Neural cell (in vitro differentiated cells): ENCODE data around the gene PRPH. TPM values are rescaled to one million over a fixed set of nuclear protein-coding genes. Genes with fewer than 3 reads are reported as not detected.

Experiments used
- H2AFZ ChIP-seq: fragments of 200-600, 300-800 bp; sonication (generic), shearing (Covaris generic); 2 replicates; pipeline ENCODE4 v1.6.0; 2014; ENCODE audit warnings: low read depth, mild to moderate bottlenecking, antibody characterized with exemption, low read length, moderate library complexity
- H3F3A ChIP-seq: fragments of 200-600 bp; shearing (Covaris generic); 2 replicates; pipeline ENCODE4 v1.6.1; 2016; ENCODE audit warnings: mild to moderate bottlenecking, moderate library complexity, mixed read lengths, antibody characterized with exemption, low read length; ENCODE audit not compliant: insufficient read depth, poor library complexity, severe bottlenecking
- H3K27ac ChIP-seq: fragments of 200-600, 300-800 bp; sonication (generic), shearing (Covaris generic); 2 replicates; pipeline ENCODE4 v1.5.1; 2014; ENCODE audit warnings: mild to moderate bottlenecking, low read length, moderate library complexity
- H3K27me3 ChIP-seq: fragments of 300-800, 200-600 bp; sonication (generic), shearing (Covaris generic); 2 replicates; pipeline ENCODE4 v1.6.0; 2014; ENCODE audit warnings: mild to moderate bottlenecking, low read depth, low read length, moderate library complexity; ENCODE audit not compliant: insufficient read depth
- H3K36me3 ChIP-seq: fragments of 300-800, 200-600 bp; sonication (generic), shearing (Covaris generic); 2 replicates; pipeline ENCODE4 v1.5.1; 2014; ENCODE audit warnings: mild to moderate bottlenecking, antibody characterized with exemption, low read length, moderate library complexity; ENCODE audit not compliant: insufficient read depth
- H3K4me2 ChIP-seq: fragments of 300-800, 200-600 bp; sonication (generic), shearing (Covaris generic); 2 replicates; pipeline ENCODE4 v1.6.0; 2014; ENCODE audit warnings: mild to moderate bottlenecking, low read length
- H3K4me3 ChIP-seq: fragments of 300-800, 200-600 bp; sonication (generic), shearing (Covaris generic); 2 replicates; pipeline ENCODE4 v1.5.1; 2014; ENCODE audit warnings: mild to moderate bottlenecking, low read length, moderate library complexity
- H3K79me2 ChIP-seq: fragments of 200-600 bp; shearing (Covaris generic); replicated peaks from 2 replicates; pipeline ENCODE4 v1.6.0; 2014; ENCODE audit warnings: mild to moderate bottlenecking, low read length, moderate library complexity; ENCODE audit not compliant: insufficient read depth
- H3K9ac ChIP-seq: fragments of 300-800, 200-600 bp; sonication (generic), shearing (Covaris generic); 2 replicates; pipeline ENCODE4 v1.6.1; 2016; ENCODE audit warnings: mild to moderate bottlenecking, low read length, mixed read lengths
- H3K9me2 ChIP-seq: fragments of 200-600 bp; shearing (Covaris generic); 2 replicates; pipeline ENCODE4 v1.6.1; 2016; ENCODE audit warnings: mild to moderate bottlenecking, low read length, mixed read lengths; ENCODE audit not compliant: insufficient read depth
- H3K9me3 ChIP-seq: fragments of 200-600, 300-800 bp; sonication (generic), shearing (Covaris generic); 2 replicates; pipeline ENCODE4 v1.6.1; 2016; ENCODE audit warnings: mild to moderate bottlenecking, mixed run types, low read length, moderate library complexity, mixed read lengths
- H4K20me1 ChIP-seq: fragments of 200-600 bp; shearing (Covaris generic); 2 replicates; pipeline ENCODE4 v1.6.1; 2016; ENCODE audit warnings: mild to moderate bottlenecking, mixed run types; ENCODE audit not compliant: insufficient read depth
- CTCF ChIP-seq: fragments of 450-650 bp; IDR thresholded peaks from 2 replicates; pipeline ENCODE4 v1.5.1; 2014; ENCODE audit warnings: antibody characterized with exemption, mild to moderate bottlenecking, moderate library complexity; ENCODE audit not compliant: poor library complexity, severe bottlenecking
- EP300 ChIP-seq: fragments of 450-650 bp; conservative IDR thresholded peaks from 2 replicates; pipeline ENCODE4 v1.6.1; 2014; ENCODE audit warnings: antibody characterized with exemption, mild to moderate bottlenecking, moderate library complexity; ENCODE audit not compliant: poor library complexity, severe bottlenecking
- EZH2 ChIP-seq: fragments of 200-600, 300-800 bp; shearing (Covaris generic), sonication (generic); IDR thresholded peaks from 2 replicates; pipeline ENCODE4 v1.6.1; 2014; ENCODE audit warnings: antibody characterized with exemption, low read length, borderline replicate concordance, mild to moderate bottlenecking; ENCODE audit not compliant: insufficient read depth, poor library complexity, severe bottlenecking
- MXI1 ChIP-seq: fragments of 450-650 bp; conservative IDR thresholded peaks from 2 replicates; pipeline ENCODE4 v1.6.1; 2014; ENCODE audit warnings: antibody characterized with exemption, mild to moderate bottlenecking; ENCODE audit not compliant: poor library complexity, severe bottlenecking
- POLR2AphosphoS5 ChIP-seq: IDR thresholded peaks from 2 replicates; pipeline ENCODE4 v1.6.1; 2012
- RAD21 ChIP-seq: fragments of 450-650 bp; conservative IDR thresholded peaks from 2 replicates; pipeline ENCODE4 v1.6.1; 2014; ENCODE audit warnings: antibody characterized with exemption, mild to moderate bottlenecking, moderate library complexity
- REST ChIP-seq: IDR thresholded peaks from 2 replicates; pipeline ENCODE4 v1.6.1; 2012; ENCODE audit warnings: borderline replicate concordance
- SMC3 ChIP-seq: fragments of 450-650 bp; conservative IDR thresholded peaks from 2 replicates; pipeline ENCODE4 v1.6.1; 2014; ENCODE audit warnings: antibody characterized with exemption, mild to moderate bottlenecking, moderate library complexity; ENCODE audit not compliant: poor library complexity
- TAF1 ChIP-seq: IDR thresholded peaks from 2 replicates; pipeline ENCODE4 v1.6.1; 2012; ENCODE audit warnings: low read depth
- polyA plus RNA-seq: library from polyadenylated mRNA; depleted of rRNA; stranded (reverse); fragments of >200 nt; gene quantifications from 2 replicates; pipeline ENCODE4 v1.2.3, GENCODE V29; 2014

Gene PRPH
- polyA plus RNA-seq, 1 donor from 2014 or later, result not detected

GRCh38 chr12:49260166-49260565, 34.8 kb upstream of the PRPH start:
- H3K9me3 ChIP-seq, result no peaks in the 10 kb centered on the region
- H3F3A ChIP-seq, result no peaks in the 10 kb centered on the region
- H3K4me2 ChIP-seq, result no peak overlapping the region
- no peak overlapping the region for H2AFZ ChIP-seq
- H4K20me1 ChIP-seq, result no peaks in the 10 kb centered on the region
- TF ChIP-seq RAD21 (no peak), SMC3 (no peak), CTCF (no peak)
- no peak overlapping the region for H3K9ac ChIP-seq
- no peak overlapping the region for H3K4me3 ChIP-seq
- no peak overlapping the region for H3K27ac ChIP-seq
- H3K27me3 ChIP-seq, result peaks cover 17% of the 10 kb centered on the region
- H3K36me3 ChIP-seq, result no peaks in the 10 kb centered on the region
- H3K9me2 ChIP-seq, result no peaks in the 10 kb centered on the region
- no peaks in the 10 kb centered on the region for H3K79me2 ChIP-seq

GRCh38 chr12:49260571-49261363, 34.2 kb upstream of the PRPH start:
- Histone ChIP-seq H3K4me3 (no peak overlapping the region), H4K20me1 (no peaks in the 10 kb centered on the region), H3K79me2 (no peaks in the 10 kb centered on the region), H3K27ac (no peak overlapping the region), H3K4me2 (no peak overlapping the region), H3K36me3 (no peaks in the 10 kb centered on the region), H3K9me2 (no peaks in the 10 kb centered on the region), H3F3A (no peaks in the 10 kb centered on the region), H3K9me3 (no peaks in the 10 kb centered on the region), H3K9ac (no peak overlapping the region), H2AFZ (no peak overlapping the region), H3K27me3 (peaks cover 23% of the 10 kb centered on the region)
- TF ChIP-seq EP300 (no peak), CTCF (no peak), EZH2 (no peak), MXI1 (no peak), TAF1 (no peak), REST (no peak), POLR2AphosphoS5 (no peak), SMC3 (no peak), RAD21 (no peak)
